Upper lobe of left lung (tissue), 4 donors: ENCODE data around the gene ITK.

ENCODE experiments used
- POLR2A ChIP-seq, 4 donors: fragments of 450-650 bp; IDR thresholded peaks; one replicate each; pipeline ENCODE4 v1.5.1; 2016 to 2017; ENCODE audit warnings: antibody characterized with exemption in 4 of 4, mild to moderate bottlenecking in 2 of 4
- POLR2AphosphoS5 ChIP-seq, 2 donors: sonication (generic); formaldehyde crosslinking; IDR thresholded peaks; one replicate each; pipeline ENCODE4 v1.5.1; 2017; ENCODE audit warnings: antibody characterized with exemption in 2 of 2
- TF ChIP-seq, protein P1 (sequence below), 6 experiments: fragments of 450-650 bp in 4 of 6; fragments of 200-600 bp in 2 of 6; sonication (generic) in 2 of 6; IDR thresholded peaks; one replicate each; pipeline ENCODE4 v1.5.1; 2016 to 2019; ENCODE audit warnings: antibody characterized with exemption in 6 of 6

DNA sequence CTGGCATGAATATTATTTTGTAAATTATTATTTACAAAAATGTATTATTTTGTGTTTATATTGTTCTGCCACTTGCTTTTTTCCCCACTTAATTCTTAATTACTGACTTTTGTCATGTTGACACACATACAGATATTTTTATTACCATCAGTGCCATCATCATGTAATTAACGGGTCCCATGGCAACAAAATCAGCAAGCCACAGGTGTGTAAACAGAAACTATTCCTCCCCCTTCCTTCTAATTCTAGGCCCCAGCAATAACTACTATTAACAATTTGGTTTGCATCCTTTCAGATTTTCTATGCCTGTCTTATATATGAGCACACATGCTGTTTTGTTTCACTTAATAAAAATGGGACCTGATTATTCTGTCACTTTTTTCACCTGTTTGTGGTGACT, 114.6 kb downstream of the ITK start:
- TF ChIP-seq, protein P1, sequence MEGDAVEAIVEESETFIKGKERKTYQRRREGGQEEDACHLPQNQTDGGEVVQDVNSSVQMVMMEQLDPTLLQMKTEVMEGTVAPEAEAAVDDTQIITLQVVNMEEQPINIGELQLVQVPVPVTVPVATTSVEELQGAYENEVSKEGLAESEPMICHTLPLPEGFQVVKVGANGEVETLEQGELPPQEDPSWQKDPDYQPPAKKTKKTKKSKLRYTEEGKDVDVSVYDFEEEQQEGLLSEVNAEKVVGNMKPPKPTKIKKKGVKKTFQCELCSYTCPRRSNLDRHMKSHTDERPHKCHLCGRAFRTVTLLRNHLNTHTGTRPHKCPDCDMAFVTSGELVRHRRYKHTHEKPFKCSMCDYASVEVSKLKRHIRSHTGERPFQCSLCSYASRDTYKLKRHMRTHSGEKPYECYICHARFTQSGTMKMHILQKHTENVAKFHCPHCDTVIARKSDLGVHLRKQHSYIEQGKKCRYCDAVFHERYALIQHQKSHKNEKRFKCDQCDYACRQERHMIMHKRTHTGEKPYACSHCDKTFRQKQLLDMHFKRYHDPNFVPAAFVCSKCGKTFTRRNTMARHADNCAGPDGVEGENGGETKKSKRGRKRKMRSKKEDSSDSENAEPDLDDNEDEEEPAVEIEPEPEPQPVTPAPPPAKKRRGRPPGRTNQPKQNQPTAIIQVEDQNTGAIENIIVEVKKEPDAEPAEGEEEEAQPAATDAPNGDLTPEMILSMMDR (IDR thresholded peaks at IDR 0.05): no peak
- no peak for TF ChIP-seq POLR2AphosphoS5 (IDR thresholded peaks at IDR 0.05)
- TF ChIP-seq POLR2A (IDR thresholded peaks at IDR 0.05): no peak
